Measurements from ENCODE around the gene GDPD4. TPM values are rescaled to one million over a fixed set of nuclear protein-coding genes. Genes with fewer than 3 reads are reported as not detected.

Gene GDPD4
- total and polyA plus RNA-seq, 9 of the 15 experiments (the other 6 are each of a cell fraction or from before 2014, with no cell fraction given): 0.40 TPM; not detected in 8

DNA sequence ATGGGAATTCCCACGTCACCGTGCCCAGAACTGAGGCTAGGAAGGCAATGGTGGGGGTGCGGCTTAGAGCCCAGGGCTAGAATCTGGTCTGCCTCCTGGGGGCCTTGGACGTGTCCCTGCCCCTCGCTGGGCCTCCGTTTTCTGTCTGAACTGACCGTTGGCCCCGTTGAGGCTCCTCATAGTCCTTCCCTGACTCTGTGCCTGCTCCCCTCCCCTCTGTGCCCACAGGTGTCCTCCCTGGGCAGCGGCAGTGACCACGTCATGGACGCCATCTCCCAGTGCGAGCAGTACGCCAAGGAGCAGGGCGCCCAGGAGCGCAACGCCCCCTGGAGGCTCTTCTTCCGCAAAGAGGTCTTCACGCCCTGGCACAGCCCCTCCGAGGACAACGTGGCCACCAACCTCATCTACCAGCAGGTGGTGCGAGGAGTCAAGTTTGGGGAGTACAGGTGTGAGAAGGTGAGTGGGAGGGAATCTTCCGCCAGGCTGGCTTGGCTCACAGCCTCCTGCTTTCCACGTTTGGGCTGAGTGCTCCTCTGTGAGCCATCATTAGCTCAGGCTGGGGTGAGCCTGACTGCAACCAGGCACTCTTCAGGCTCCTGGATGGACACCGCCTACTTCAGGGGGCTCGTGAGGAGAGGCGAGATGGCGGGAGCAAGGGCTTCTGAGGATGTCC, 109.5 kb downstream of the GDPD4 start (continued):
- no peak for TF ChIP-seq NKRF (IDR thresholded peaks at IDR 0.05; ENCODE audit: borderline replicate concordance)
- no peak for TF ChIP-seq FOS (IDR thresholded peaks at IDR 0.05; ENCODE audit: extremely low read depth, insufficient read length)
- no peak for TF ChIP-seq ZSCAN29 (IDR thresholded peaks at IDR 0.05)
- TF ChIP-seq L3MBTL2 (IDR thresholded peaks at IDR 0.05): peak; percentile 90
- TF ChIP-seq HMG20A (CRISPR knock-in tag; conservative IDR thresholded peaks at IDR 0.05): no peak
- no peak for TF ChIP-seq NR2C1 (IDR thresholded peaks at IDR 0.05)
- TF ChIP-seq NR2C1 (tag; IDR thresholded peaks at IDR 0.05): no peak
- TF ChIP-seq TRIM24 (IDR thresholded peaks at IDR 0.05): no peak
- TF ChIP-seq CHAMP1 (IDR thresholded peaks at IDR 0.05): no peak
- no peak for TF ChIP-seq MXI1 (IDR thresholded peaks at IDR 0.05; ENCODE audit: low read depth, low read length)
- TF ChIP-seq ZNF79 (CRISPR knock-in tag; IDR thresholded peaks at IDR 0.05; ENCODE audit: low read depth): no peak
- peak; percentile 35; the same call in 1 of the 2 replicates for TF ChIP-seq KLF16 (IDR thresholded peaks at IDR 0.05)
- TF ChIP-seq ZNF518B (CRISPR knock-in tag; IDR thresholded peaks at IDR 0.05): no peak
- no peak for TF ChIP-seq NFRKB (IDR thresholded peaks at IDR 0.05; ENCODE audit: low read depth)
